Activated CD4-positive, alpha-beta T cell treated with anti-CD3 and anti-CD28 coated beads, Interleukin-2, amount 50 U/mL, for 48 hours (primary cell): Measurements from ENCODE around the gene DVL3.

Experiments
- DNase-seq, 2 experiments: peaks; one replicate each; pipeline ENCODE4 v3.0.0-alpha.2; 2020

The DVL3 gene

GRCh38 chr3:184177767-184178306, 22.7 kb downstream of the DVL3 start:
- no peak for DNase-seq

- DNase-seq: no peak
Observed at GRCh38 chr3:184178521-184179138, 23.5 kb downstream of the DVL3 start.

GRCh38 chr3:184180165-184180564, 25.0 kb downstream of the DVL3 start:
- DNase-seq: no peak

- no peak for DNase-seq
Observed at GRCh38 chr3:184181596-184181995, 26.4 kb downstream of the DVL3 start.

- DNase-seq: no peak
Observed at GRCh38 chr3:184183679-184184078, 28.5 kb downstream of the DVL3 start.

GRCh38 chr3:184184546-184185230, 29.5 kb downstream of the DVL3 start:
- no peak for DNase-seq

GRCh38 chr3:184185461-184186183, 30.4 kb downstream of the DVL3 start:
- DNase-seq: peak; percentile 99

GRCh38 chr3:184186184-184186901, 31.2 kb downstream of the DVL3 start, which contains the start of gene ABCF3:
Gene ABCF3 (plus strand): TSS chr3:184186199. CDS start chr3:184186208, 9 bp downstream.
- DNase-seq: no peak

- DNase-seq: no peak
Observed at GRCh38 chr3:184186902-184187207, 31.7 kb downstream of the DVL3 start.

- DNase-seq: no peak
Observed at GRCh38 chr3:184188080-184188479, 32.9 kb downstream of the DVL3 start.

- no peak for DNase-seq
Observed at GRCh38 chr3:184189421-184189820, 34.2 kb downstream of the DVL3 start.

GRCh38 chr3:184192889-184193288, 37.7 kb downstream of the DVL3 start:
- no peak for DNase-seq

GRCh38 chr3:184193991-184194539, 38.9 kb downstream of the DVL3 start:
- no peak for DNase-seq

GRCh38 chr3:184196536-184196935, 41.4 kb downstream of the DVL3 start:
- no peak for DNase-seq

GRCh38 chr3:184198509-184198908, 43.3 kb downstream of the DVL3 start:
- no peak for DNase-seq

- no peak for DNase-seq
Observed at GRCh38 chr3:184200825-184201224, 45.6 kb downstream of the DVL3 start.

GRCh38 chr3:184203526-184203925, 48.3 kb downstream of the DVL3 start:
- DNase-seq: no peak

GRCh38 chr3:184209146-184209923, 54.2 kb downstream of the DVL3 start:
- no peak for DNase-seq

- DNase-seq: no peak
Observed at GRCh38 chr3:184211297-184211696, 56.1 kb downstream of the DVL3 start.

- no peak for DNase-seq
Observed at GRCh38 chr3:184211718-184212117, 56.5 kb downstream of the DVL3 start.

GRCh38 chr3:184218814-184219213, 63.6 kb downstream of the DVL3 start:
- DNase-seq: no peak

GRCh38 chr3:184222521-184222920, 67.3 kb downstream of the DVL3 start:
- no peak for DNase-seq
